Heart left ventricle (tissue), 16 donors: ENCODE results near the gene SLC25A40. TPM values are rescaled to one million over a fixed set of nuclear protein-coding genes. Genes with fewer than 3 reads are reported as not detected.
"Not testable (repeated sequence)": the region's sequence is repeated elsewhere in the genome, so short reads cannot be mapped to it uniquely, and the experiment has no call there.

Source experiments
- ATAC-seq, 4 donors: fragments of 200-7000 bp; cut with Tn5 transposase; one replicate each; pipeline ENCODE4 v1.9.1; 2020 to 2022; ENCODE audit warnings: moderate library complexity in 4 of 4, mild to moderate bottlenecking in 3 of 4, moderate number of reproducible peaks in 1 of 4
- DNase-seq, 5 donors: peaks; one replicate each; pipeline ENCODE4 v3.0.0-alpha.2; 2020
- H3K27ac ChIP-seq, 12 donors: fragments of 200-600 bp; sonication (generic) in 4 of 12; one replicate each; pipeline versions ENCODE4 v1.5.0 to v1.8.0; 2016 to 2022; ENCODE audit warnings: mild to moderate bottlenecking in 2 of 12
- H3K27me3 ChIP-seq, 9 donors: fragments of 200-600 bp; sonication (generic) in 2 of 9; one replicate each; pipeline versions ENCODE4 v1.5.1 to v1.8.0; 2016 to 2022; ENCODE audit warnings: mild to moderate bottlenecking in 3 of 9
- H3K36me3 ChIP-seq, 9 donors: fragments of 200-600 bp; sonication (generic) in 2 of 9; one replicate each; pipeline versions ENCODE4 v1.5.0 to v1.8.0; 2018 to 2022; ENCODE audit warnings: mild to moderate bottlenecking in 2 of 9
- H3K4me1 ChIP-seq, 12 donors: fragments of 200-600 bp; sonication (generic) in 4 of 12; one replicate each; pipeline versions ENCODE4 v1.5.0 to v1.8.0; 2016 to 2022; ENCODE audit warnings: mild to moderate bottlenecking in 3 of 12
- H3K4me3 ChIP-seq, 12 donors: fragments of 200-600 bp; sonication (generic) in 4 of 12; one replicate each; pipeline versions ENCODE4 v1.5.0 to v1.8.0; 2017 to 2022; ENCODE audit warnings: mild to moderate bottlenecking in 9 of 12, moderate library complexity in 4 of 12
- H3K9me3 ChIP-seq, 12 donors: fragments of 200-600 bp; sonication (generic) in 4 of 12; one replicate each; pipeline versions ENCODE4 v1.5.0 to v1.8.0; 2016 to 2022; ENCODE audit warnings: mild to moderate bottlenecking in 1 of 12
- CTCF ChIP-seq, 12 donors: fragments of 200-600 bp; sonication (generic) in 4 of 12; IDR thresholded peaks; one replicate each; pipeline versions ENCODE4 v1.5.0 to v1.8.0; 2018 to 2022; ENCODE audit warnings: antibody characterized with exemption in 12 of 12, mild to moderate bottlenecking in 5 of 12
- POLR2A ChIP-seq, 2 donors: fragments of 450-650 bp; IDR thresholded peaks; one replicate each; pipeline ENCODE4 v1.6.1; 2017; ENCODE audit warnings: antibody characterized with exemption in 2 of 2, mild to moderate bottlenecking in 2 of 2, moderate library complexity in 2 of 2
- WGBS, 4 donors: extraction: QIAGEN DNeasy Blood & Tissue Kit in 2 of 4; methylation state at CpG; one replicate each; pipeline versions ENCODE4 v1.1.5 to v1.1.7; 2013 to 2018; 5-methylcytosine and 5-hydroxymethylcytosine counted together
- intact Hi-C, 10 donors: fragments of 100-400 bp; cut with DNase I; formaldehyde crosslinking; loops; one replicate each; pipeline versions ENCODE4 v1.11.1 to v1.14.2; 2022
- polyA plus RNA-seq, 2 donors: library from polyadenylated mRNA; stranded (reverse); fragments of 200-250 nt; gene quantifications; one replicate each; pipeline ENCODE4 v1.2.3, GENCODE V29; 2013
- total RNA-seq, 9 donors: library from RNA; depleted of rRNA in 2 of 9; stranded (reverse); fragments of >200 nt in 2 of 9; fragmentation: NEBNext Ultra II Directional in 3 of 9; extraction: Animal tissue kit (Norgen Biotek cat#: 25700) in 3 of 9; gene quantifications; one replicate each; pipeline versions ENCODE4 v1.1.0 to v1.2.4, GENCODE V29; 2016 to 2023
- donor health status: ischemic (EF 13 %, LVEDD 7.1; RV severe dilation, severe dysfunction).
- donor health status: healthy with polysubstance abuse.
- donor health status: DM: no; HTN: yes; CAD: no.
- donor health status: DM: no; HTN: no; CAD: no.
- donor health status: ischemic (EF 25% LVEDD 6.9; RV normal size, moderate dysfunction).
- donor health status: ischemic (EF 25% LVEDD 5.7; RV mildly dilated, moderate dysfunction).
- donor health status: healthy.
- donor health status: DM: yes; HTN: yes; CAD: no.
- donor health status: ischemic (EF 35%, LVEDD 5.7; RV mildly dilated, moderate dysfunction).
- donor health status: nonischemic (EF 11% LVEDD 7.7; RV severe dilation, severe dysfunction).
- donor health status: DM: yes; HTN: yes; CAD: no.
- donor health status: PGD.
- donor health status: ischemic (EF 29% LVEDD 5.4; RV normal size, mild dysfunction).
- donor health status: nonischemic (EF 23%, LVEDD 6.1; RV moderate dilation, normal function).

The SLC25A40 gene
- total and polyA plus RNA-seq, 11 donors = 6.0 to 29.1 (median 22.1) TPM

GRCh38 chr7:87918740-87919139, 42.6 kb upstream of the SLC25A40 start:
- TF ChIP-seq CTCF (IDR thresholded peaks at IDR 0.05) (no peak), POLR2A (IDR thresholded peaks at IDR 0.05) (no peak)
- Histone ChIP-seq H3K4me3 (no peak overlapping the region), H3K27ac (no peak overlapping the region), H3K4me1 (no peaks in the 10 kb centered on the region), H3K9me3 (no peaks in the 10 kb centered on the region), H3K27me3 (peaks cover 0 to 2% (median 0%) of the 10 kb centered on the region in 9 donors), H3K36me3 (no peaks in the 10 kb centered on the region)
- intact Hi-C loops = no loop called here
- DNase-seq (no peak), ATAC-seq (no peak)
- WGBS, 4 donors = 76 to 82% (median 79%) methylated on average over 1 of the region's 1 CpG

- H3K36me3 ChIP-seq = peaks cover 0 to 12% (median 0%) of the 10 kb centered on the region in 9 donors
- intact Hi-C loops = no loop called here
- TF ChIP-seq CTCF (IDR thresholded peaks at IDR 0.05) (no peak), POLR2A (IDR thresholded peaks at IDR 0.05) (no peak)
- no peak for DNase-seq
- no peaks in the 10 kb centered on the region for H3K9me3 ChIP-seq
- ATAC-seq = no peak
- H3K27me3 ChIP-seq = no peaks in the 10 kb centered on the region
- H3K27ac ChIP-seq = no peak overlapping the region
- H3K4me1 ChIP-seq = no peaks in the 10 kb centered on the region
- WGBS, 4 donors = 82 to 93% (median 90%) methylated on average over 4 of the region's 4 CpGs
- H3K4me3 ChIP-seq = no peak overlapping the region
Measured at GRCh38 chr7:87912121-87912520, 36.0 kb upstream of the SLC25A40 start.

GRCh38 chr7:87908814-87909213, 32.7 kb upstream of the SLC25A40 start:
- 93 to 99% (median 97%) methylated on average over 4 of the region's 4 CpGs for WGBS, 4 donors
- DNase-seq, H3K27ac ChIP-seq, ATAC-seq, intact Hi-C loops, H3K4me1 ChIP-seq, H3K4me3 ChIP-seq, H3K27me3 ChIP-seq, H3K9me3 ChIP-seq: not testable (repeated sequence)
- H3K36me3 ChIP-seq = peaks cover 0 to 33% (median 6%) of the 10 kb centered on the region in 9 donors

- not testable (repeated sequence) for H3K27me3 ChIP-seq, DNase-seq
Measured at GRCh38 chr7:87907136-87907906, 31.2 kb upstream of the SLC25A40 start.

GRCh38 chr7:87899255-87899654, 23.1 kb upstream of the SLC25A40 start:
- WGBS, 4 donors = 96 to 100% (median 98%) methylated on average over 2 of the region's 2 CpGs
- TF ChIP-seq POLR2A (IDR thresholded peaks at IDR 0.05) = no peak
- no peak for TF ChIP-seq CTCF (IDR thresholded peaks at IDR 0.05)
- no peak overlapping the region for H3K4me3 ChIP-seq
- H3K36me3 ChIP-seq = peaks cover 0 to 65% (median 24%) of the 10 kb centered on the region in 9 donors
- ATAC-seq (no peak), DNase-seq (no peak)
- no peaks in the 10 kb centered on the region for H3K4me1 ChIP-seq
- no peak overlapping the region for H3K27ac ChIP-seq
- H3K9me3 ChIP-seq = no peaks in the 10 kb centered on the region
- intact Hi-C loops = no loop called here
- H3K27me3 ChIP-seq = no peaks in the 10 kb centered on the region

More at GRCh38 chr7:87907136-87907906, 31.2 kb upstream of the SLC25A40 start:
- H3K4me3 ChIP-seq, H3K27ac ChIP-seq, H3K4me1 ChIP-seq, H3K9me3 ChIP-seq, ATAC-seq, intact Hi-C loops: not testable (repeated sequence)
- peaks cover 0 to 42% (median 6%) of the 10 kb centered on the region in 9 donors for H3K36me3 ChIP-seq
- WGBS, 4 donors = 95 to 99% (median 95%) methylated on average over 3 of the region's 3 CpGs
